SH-SY5Y (cell line): ENCODE measurements around the gene TMBIM4.

Source experiments
- GATA2 ChIP-seq: IDR thresholded peaks from 2 replicates; pipeline ENCODE4 v1.6.1; 2011; ENCODE audit warnings: mild to moderate bottlenecking, low read depth, low read length
- GATA3 ChIP-seq: IDR thresholded peaks from 2 replicates; pipeline ENCODE4 v1.6.1; 2011; ENCODE audit warnings: low read depth, mild to moderate bottlenecking, low read length, moderate library complexity

DNA sequence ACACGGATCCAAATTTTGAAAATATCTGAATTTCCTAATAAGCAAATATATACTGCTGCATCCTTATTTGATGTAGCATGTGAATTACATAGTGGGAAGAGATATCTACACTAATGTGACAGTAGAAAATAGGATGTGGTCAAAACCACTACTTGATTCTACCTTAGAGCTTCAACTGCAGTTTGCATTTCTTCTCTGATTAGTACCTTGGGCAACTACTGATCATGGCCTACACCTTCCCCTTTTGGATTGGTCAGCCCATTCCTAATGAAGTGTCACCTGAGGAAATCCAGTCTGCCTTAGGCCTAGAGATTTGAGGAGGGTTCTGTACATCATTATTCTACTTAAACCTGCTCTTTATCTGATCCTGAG, 49.9 kb downstream of the TMBIM4 start:
- no peak for TF ChIP-seq GATA2
- no peak for TF ChIP-seq GATA3
